Caco-2 (cell line): ENCODE results near the gene MAP3K7. TPM values are rescaled to one million over a fixed set of nuclear protein-coding genes. Genes with fewer than 3 reads are reported as not detected.

Source experiments
- BruUV-seq: library from RNA; stranded (reverse); fragments of 400-500 nt; replicated peaks from 2 replicates; lab custom pipeline; 2021; lab: Mats Ljungman, UMichigan
- CTCF ChIA-PET: fragments of 300-600 bp; sonication (Branson Sonifier 250); formaldehyde crosslinking; loops from one replicate; lab custom pipeline; 2022; ENCODE audit warnings: antibody characterized with exemption; lab: Charles Lee
- POLR2A ChIA-PET: fragments of 300-600 bp; sonication (Branson Sonifier 250); formaldehyde crosslinking; loops from one replicate; lab custom pipeline; 2022; ENCODE audit warnings: antibody characterized with exemption; lab: Charles Lee
- DNase-seq, 2 experiments: peaks; one replicate each; pipeline versions ENCODE4 v3.0.0 to v3.0.0-alpha.2; 2020 to 2022
- H3K27me3 ChIP-seq: replicated peaks from 2 replicates; pipeline ENCODE4 v1.6.0; 2011; ENCODE audit warnings: low read length; ENCODE audit not compliant: control insufficient read depth, insufficient read depth
- H3K36me3 ChIP-seq: 2 replicates; pipeline ENCODE4 v1.5.1; 2011; ENCODE audit warnings: low read length; ENCODE audit not compliant: control insufficient read depth, insufficient read depth
- H3K4me1 ChIP-seq: fragments of 250-450 bp; sonication (Bioruptor Pico); 2 replicates; pipeline ENCODE4 v1.5.1; 2020; ENCODE audit warnings: mild to moderate bottlenecking
- H3K4me3 ChIP-seq: 2 replicates; pipeline ENCODE4 v1.5.1; 2011; ENCODE audit warnings: low read depth, mild to moderate bottlenecking, control low read depth, low read length
- H3K9me3 ChIP-seq: fragments of 250-450 bp; sonication (Bioruptor Pico); 2 replicates; pipeline ENCODE4 v1.5.1; 2020; ENCODE audit warnings: mild to moderate bottlenecking, moderate library complexity
- H3K27ac Mint-ChIP-seq: one replicate; pipeline ENCODE4 v1.8.0; 2022; ENCODE audit warnings: mixed read lengths; ENCODE audit not compliant: unreplicated experiment
- H3K27me3 Mint-ChIP-seq: one replicate; pipeline ENCODE4 v1.8.0; 2022; ENCODE audit warnings: mixed read lengths; ENCODE audit not compliant: insufficient read depth, unreplicated experiment
- H3K36me3 Mint-ChIP-seq: one replicate; pipeline ENCODE4 v1.8.0; 2022; ENCODE audit warnings: mild to moderate bottlenecking, mixed read lengths; ENCODE audit not compliant: insufficient read depth, unreplicated experiment
- H3K4me1 Mint-ChIP-seq: one replicate; pipeline ENCODE4 v1.8.0; 2022; ENCODE audit warnings: low read depth, mixed read lengths; ENCODE audit not compliant: unreplicated experiment
- H3K4me3 Mint-ChIP-seq: one replicate; pipeline ENCODE4 v1.8.0; 2022; ENCODE audit warnings: mild to moderate bottlenecking, moderate library complexity, mixed read lengths; ENCODE audit not compliant: unreplicated experiment
- H3K9me3 Mint-ChIP-seq: one replicate; pipeline ENCODE4 v1.8.0; 2022; ENCODE audit warnings: mixed read lengths; ENCODE audit not compliant: unreplicated experiment
- intact Hi-C: fragments of 100-400 bp; cut with micrococcal nuclease; formaldehyde crosslinking; loops from one replicate; pipeline ENCODE4 v1.10.0; 2022; ENCODE audit not compliant: unreplicated experiment
- total RNA-seq: library from RNA; stranded (reverse); gene quantifications from 2 replicates; pipeline ENCODE4 v1.2.3, GENCODE V29; 2022
- TF ChIP-seq, protein P1 (sequence below), 2 experiments: fragments of 200-600 bp in 1 of 2; IDR thresholded peaks; 1 replicate in 1 of 2; 2 replicates in 1 of 2; pipeline versions ENCODE4 v1.5.1 to v1.8.0; 2011 to 2022; ENCODE audit warnings: antibody characterized with exemption in 1 of 2, control low read depth in 1 of 2, inconsistent platforms in 1 of 2, low read depth in 1 of 2, low read length in 1 of 2, mild to moderate bottlenecking in 1 of 2, moderate library complexity in 1 of 2; ENCODE audit not compliant: insufficient read depth in 1 of 2, severe bottlenecking in 1 of 2, unreplicated experiment in 1 of 2

MAP3K7 gene
- total RNA-seq, 1 experiment from 2014 or later = 27.7 TPM

DNA sequence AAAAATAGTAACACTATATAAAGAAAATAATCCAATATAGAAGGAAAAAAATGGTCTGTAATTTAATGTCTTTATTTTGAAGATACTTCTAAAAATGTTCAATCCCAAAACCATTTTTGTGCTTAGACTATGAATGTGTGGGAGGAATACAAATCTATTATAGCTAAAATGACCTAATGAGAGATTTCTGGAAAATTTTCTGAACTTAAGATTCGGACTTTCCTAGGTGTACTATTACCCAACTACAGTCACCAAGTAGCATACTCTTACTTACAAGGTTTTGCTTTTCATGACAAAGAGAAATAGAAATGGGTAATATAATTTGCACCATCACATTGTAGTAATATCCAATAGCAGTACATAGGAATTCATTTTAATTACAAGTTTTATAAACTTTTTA, 29.9 kb downstream of the MAP3K7 start:
- intact Hi-C loops = no loop called here
- Histone ChIP-seq H3K36me3 (no peaks in the 10 kb centered on the region), H3K9me3 (no peaks in the 10 kb centered on the region), H3K27me3 (no peaks in the 10 kb centered on the region), H3K4me1 (no peaks in the 10 kb centered on the region), H3K4me3 (no peak overlapping the region)
- no peak for DNase-seq
- no peak overlapping the region for H3K4me3 Mint-ChIP-seq
- POLR2A ChIA-PET = no interaction called here
- H3K9me3 Mint-ChIP-seq = no peaks in the 10 kb centered on the region
- no peak overlapping the region for H3K27ac Mint-ChIP-seq
- no TSS peak for BruUV-seq
- peaks cover 26% of the 10 kb centered on the region for H3K36me3 Mint-ChIP-seq
- TF ChIP-seq, protein P1, sequence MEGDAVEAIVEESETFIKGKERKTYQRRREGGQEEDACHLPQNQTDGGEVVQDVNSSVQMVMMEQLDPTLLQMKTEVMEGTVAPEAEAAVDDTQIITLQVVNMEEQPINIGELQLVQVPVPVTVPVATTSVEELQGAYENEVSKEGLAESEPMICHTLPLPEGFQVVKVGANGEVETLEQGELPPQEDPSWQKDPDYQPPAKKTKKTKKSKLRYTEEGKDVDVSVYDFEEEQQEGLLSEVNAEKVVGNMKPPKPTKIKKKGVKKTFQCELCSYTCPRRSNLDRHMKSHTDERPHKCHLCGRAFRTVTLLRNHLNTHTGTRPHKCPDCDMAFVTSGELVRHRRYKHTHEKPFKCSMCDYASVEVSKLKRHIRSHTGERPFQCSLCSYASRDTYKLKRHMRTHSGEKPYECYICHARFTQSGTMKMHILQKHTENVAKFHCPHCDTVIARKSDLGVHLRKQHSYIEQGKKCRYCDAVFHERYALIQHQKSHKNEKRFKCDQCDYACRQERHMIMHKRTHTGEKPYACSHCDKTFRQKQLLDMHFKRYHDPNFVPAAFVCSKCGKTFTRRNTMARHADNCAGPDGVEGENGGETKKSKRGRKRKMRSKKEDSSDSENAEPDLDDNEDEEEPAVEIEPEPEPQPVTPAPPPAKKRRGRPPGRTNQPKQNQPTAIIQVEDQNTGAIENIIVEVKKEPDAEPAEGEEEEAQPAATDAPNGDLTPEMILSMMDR (IDR thresholded peaks at IDR 0.05; ENCODE audit: insufficient read depth in 1 of 2, low read depth in 1 of 2, low read length in 1 of 2, severe bottlenecking in 1 of 2, unreplicated experiment in 1 of 2) = no peak
- no peaks in the 10 kb centered on the region for H3K4me1 Mint-ChIP-seq
- no peaks in the 10 kb centered on the region for H3K27me3 Mint-ChIP-seq
- CTCF ChIA-PET = no interaction called here

DNA sequence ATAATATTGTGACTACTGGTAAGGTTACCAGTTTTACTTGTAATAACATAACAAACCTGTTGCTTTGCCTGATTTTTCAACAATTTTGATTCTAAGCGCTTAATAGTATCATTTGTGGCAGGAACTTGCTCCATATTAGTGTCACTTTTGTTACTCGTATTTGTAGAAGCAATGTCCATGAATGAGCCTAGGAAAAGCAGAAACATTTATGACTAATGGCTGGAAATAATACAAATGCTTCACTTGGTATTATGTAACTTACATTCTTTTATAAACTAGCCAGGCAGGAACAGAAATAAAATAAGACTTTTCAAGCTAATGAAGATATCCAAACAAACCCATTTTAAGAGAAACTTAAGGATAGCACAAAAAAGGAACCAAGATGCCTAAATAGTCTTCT, 38.9 kb downstream of the MAP3K7 start:
- no peak overlapping the region for H3K4me3 ChIP-seq
- Mint-ChIP-seq H3K27ac (peak overlapping the region; percentile 28), H3K9me3 (no peaks in the 10 kb centered on the region), H3K36me3 (peaks cover 36% of the 10 kb centered on the region), H3K4me3 (no peak overlapping the region), H3K4me1 (no peaks in the 10 kb centered on the region), H3K27me3 (no peaks in the 10 kb centered on the region)
- intact Hi-C loops = no loop called here
- CTCF ChIA-PET = no interaction called here
- no TSS peak for BruUV-seq
- H3K36me3 ChIP-seq = no peaks in the 10 kb centered on the region; the same call in 1 of the 2 replicates
- H3K9me3 ChIP-seq = no peaks in the 10 kb centered on the region
- TF ChIP-seq, protein P1 (IDR thresholded peaks at IDR 0.05; ENCODE audit: insufficient read depth in 1 of 2, low read depth in 1 of 2, low read length in 1 of 2, severe bottlenecking in 1 of 2, unreplicated experiment in 1 of 2) = no peak
- no peaks in the 10 kb centered on the region for H3K27me3 ChIP-seq
- no peak for DNase-seq
- no peaks in the 10 kb centered on the region for H3K4me1 ChIP-seq
- POLR2A ChIA-PET = no interaction called here

DNA sequence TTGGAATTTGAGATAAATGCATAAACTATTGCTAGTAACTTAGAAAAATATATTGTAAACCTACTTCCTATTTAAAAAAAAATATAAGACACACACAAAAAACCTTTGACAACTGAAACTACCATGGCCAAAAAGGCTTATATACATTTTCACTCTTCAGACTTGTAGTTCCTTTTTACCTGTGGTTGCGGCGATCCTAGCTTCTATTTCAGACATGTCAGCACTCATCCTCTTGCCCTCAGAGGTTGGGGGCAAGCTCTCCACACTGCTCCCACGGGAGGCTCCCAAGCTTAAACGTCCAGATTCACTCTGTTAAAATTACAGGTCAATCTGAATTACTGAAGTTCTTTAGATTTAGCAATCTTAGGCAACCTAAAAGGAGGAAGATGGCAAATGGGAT, 39.8 kb downstream of the MAP3K7 start:
- H3K9me3 Mint-ChIP-seq = no peaks in the 10 kb centered on the region
- peaks cover 36% of the 10 kb centered on the region for H3K36me3 Mint-ChIP-seq
- no peak for DNase-seq
- H3K36me3 ChIP-seq = no peaks in the 10 kb centered on the region; the same call in 1 of the 2 replicates
- H3K27me3 Mint-ChIP-seq = no peaks in the 10 kb centered on the region
- ChIA-PET CTCF (no interaction called here), POLR2A (no interaction called here)
- no peaks in the 10 kb centered on the region for H3K27me3 ChIP-seq
- TF ChIP-seq, protein P1 (IDR thresholded peaks at IDR 0.05; ENCODE audit: insufficient read depth in 1 of 2, low read depth in 1 of 2, low read length in 1 of 2, severe bottlenecking in 1 of 2, unreplicated experiment in 1 of 2) = no peak
- no peaks in the 10 kb centered on the region for H3K4me1 ChIP-seq
- H3K4me3 Mint-ChIP-seq = no peak overlapping the region
- no peak overlapping the region for H3K4me3 ChIP-seq
- H3K27ac Mint-ChIP-seq = no peak overlapping the region
- H3K4me1 Mint-ChIP-seq = no peaks in the 10 kb centered on the region
- intact Hi-C loops = no loop called here
- no TSS peak for BruUV-seq
- no peaks in the 10 kb centered on the region for H3K9me3 ChIP-seq
